K562 (cell line): ENCODE measurements around the gene MARS1. TPM values are rescaled to one million over a fixed set of nuclear protein-coding genes. Genes with fewer than 3 reads are reported as not detected.

Source experiments
- ATAC-seq: fragments of 200-7000 bp; cut with Tn5 transposase; 3 replicates; pipeline ENCODE4 v1.9.1; 2020; ENCODE audit warnings: moderate library complexity
- BruUV-seq: library from RNA; stranded (reverse); fragments of 400-500 nt; replicated peaks from 2 replicates; lab custom pipeline; 2021; lab: Mats Ljungman, UMichigan
- CTCF ChIA-PET: fragments of 300-600 bp; formaldehyde crosslinking; extraction: SDS; loops from one replicate; lab custom pipeline; 2021; ENCODE audit warnings: low intra/inter-chr PET ratio; lab: Yijun Ruan, JAX
- POLR2A ChIA-PET: fragments of 300-600, 350-650 bp; sonication (Branson Sonifier 250); formaldehyde crosslinking; extraction: SDS; loops from one replicate; lab custom pipeline; 2021; ENCODE audit warnings: antibody characterized with exemption, inconsistent platforms; lab: Yijun Ruan, JAX
- DNase-seq, 4 experiments: peaks; one replicate each; pipeline versions ENCODE4 v3.0.0 to v3.0.0-alpha.2; 2011 to 2018; ENCODE audit warnings: low spot score in 3 of 4, mixed read lengths in 3 of 4; ENCODE audit errors: extremely low read depth in 1 of 4
- FAIRE-seq: peaks from 2 replicates; lab custom pipeline; 2011; peaks lifted over from hg19 to GRCh38; lab: Jason Lieb, UNC
- H2AFZ ChIP-seq: 2 replicates; pipeline ENCODE4 v1.6.0; 2011; ENCODE audit warnings: low read depth, low read length, control low read depth, inconsistent platforms
- H3K27ac ChIP-seq: fragments of 200-600 bp; 3 replicates; pipeline ENCODE4 v1.8.0; 2011; ENCODE audit warnings: low read depth, mild to moderate bottlenecking, control low read depth, inconsistent platforms, low read length, moderate library complexity, mixed read lengths; ENCODE audit errors: extremely low read depth
- H3K27me3 ChIP-seq, 2 experiments: fragments of 300-600 bp in 1 of 2; 2 replicates in 1 of 2; 3 replicates in 1 of 2; pipeline versions ENCODE4 v1.6.0 to v1.8.0; 2011; ENCODE audit warnings: inconsistent platforms in 2 of 2, low read length in 2 of 2, mild to moderate bottlenecking in 1 of 2, mixed read lengths in 1 of 2, moderate library complexity in 1 of 2; ENCODE audit not compliant: control insufficient read depth in 2 of 2, insufficient read depth in 2 of 2
- H3K36me3 ChIP-seq: fragments of 300-600 bp; 3 replicates; pipeline ENCODE4 v1.8.0; 2011; ENCODE audit warnings: mild to moderate bottlenecking, low read length, inconsistent platforms; ENCODE audit not compliant: control insufficient read depth, insufficient read depth
- H3K4me1 ChIP-seq, 2 experiments: fragments of 200-600 bp in 1 of 2; replicated peaks in 1 of 2; 2 replicates in 1 of 2; 3 replicates in 1 of 2; pipeline versions ENCODE4 v1.5.1 to v1.8.0; 2011; ENCODE audit warnings: inconsistent platforms in 2 of 2, low read length in 2 of 2, mild to moderate bottlenecking in 1 of 2, mixed read lengths in 1 of 2, moderate library complexity in 1 of 2; ENCODE audit not compliant: control insufficient read depth in 2 of 2, insufficient read depth in 2 of 2
- H3K4me2 ChIP-seq: 2 replicates; pipeline ENCODE4 v1.6.1; 2011; ENCODE audit warnings: low read length, control low read depth, inconsistent platforms, mixed read lengths; ENCODE audit not compliant: insufficient read depth
- H3K4me3 ChIP-seq: fragments of 200-600 bp; sonication (generic), shearing (Covaris generic); 2 replicates; pipeline ENCODE4 v1.5.1; 2016; ENCODE audit warnings: control low read depth, inconsistent platforms
- H3K79me2 ChIP-seq: fragments of 200-600 bp; 3 replicates; pipeline ENCODE4 v1.8.0; 2011; ENCODE audit warnings: low read length, inconsistent platforms; ENCODE audit not compliant: control insufficient read depth, insufficient read depth
- H3K9ac ChIP-seq, 2 experiments: 2 replicates each; pipeline versions ENCODE4 v1.6.0 to v1.6.1; 2011; ENCODE audit warnings: low read depth in 2 of 2, low read length in 2 of 2, control low read depth in 1 of 2, inconsistent platforms in 1 of 2, mild to moderate bottlenecking in 1 of 2, mixed read lengths in 1 of 2; ENCODE audit not compliant: insufficient read depth in 1 of 2
- H3K9me1 ChIP-seq: one replicate; pipeline ENCODE4 v1.6.0; 2011; ENCODE audit warnings: inconsistent platforms, mild to moderate bottlenecking, low read length, moderate library complexity; ENCODE audit not compliant: control insufficient read depth, insufficient read depth
- H3K9me3 ChIP-seq: replicated peaks from 2 replicates; pipeline ENCODE4 v1.5.1; 2011; ENCODE audit warnings: low read depth, low read length, inconsistent platforms; ENCODE audit not compliant: control insufficient read depth, insufficient read depth
- H4K20me1 ChIP-seq: replicated peaks from 2 replicates; pipeline ENCODE4 v1.6.1; 2011; ENCODE audit warnings: low read length, inconsistent platforms, mixed read lengths; ENCODE audit not compliant: control insufficient read depth, insufficient read depth
- BRD9 ChIP-seq: fragments of 450-650 bp; IDR thresholded peaks from 2 replicates; pipeline ENCODE4 v1.6.1; 2018; ENCODE audit warnings: low read depth; ENCODE audit not compliant: partially characterized antibody
- DDX20 ChIP-seq: fragments of 450-650 bp; IDR thresholded peaks from 2 replicates; pipeline ENCODE4 v1.6.1; 2016; ENCODE audit warnings: missing genetic modification characterization, low read depth, mild to moderate bottlenecking, missing compliant biosample characterization, moderate library complexity
- EP300 ChIP-seq: IDR thresholded peaks from 2 replicates; pipeline ENCODE4 v1.6.1; 2012; ENCODE audit warnings: low read length, improper control_type of control experiment
- FOXK1 ChIP-seq: sonication (generic); formaldehyde crosslinking; IDR thresholded peaks from 2 replicates; pipeline ENCODE4 v1.8.0; 2022; ENCODE audit warnings: missing genetic modification reagents, mild to moderate bottlenecking, borderline replicate concordance
- GMEB1 ChIP-seq: fragments of 250-450 bp; sonication (Bioruptor Pico); IDR thresholded peaks from 2 replicates; pipeline ENCODE4 v1.4.0; 2020; ENCODE audit warnings: mild to moderate bottlenecking
- HCFC1 ChIP-seq: IDR thresholded peaks from 2 replicates; pipeline ENCODE4 v1.6.1; 2012; ENCODE audit warnings: low read depth, low read length, improper control_type of control experiment
- HMG20A ChIP-seq: fragments of 450-650 bp; formaldehyde crosslinking; conservative IDR thresholded peaks from 2 replicates; pipeline ENCODE4 v1.4.0; 2020; ENCODE audit warnings: mild to moderate bottlenecking, mixed read lengths
- KLF1 ChIP-seq: fragments of 450-650 bp; IDR thresholded peaks from 2 replicates; pipeline ENCODE4 v1.6.1; 2016; ENCODE audit warnings: missing genetic modification characterization, missing compliant biosample characterization
- MTF1 ChIP-seq: fragments of 250-450 bp; sonication (Bioruptor Pico); IDR thresholded peaks from 2 replicates; pipeline ENCODE4 v1.9.0; 2021; ENCODE audit warnings: moderate library complexity, mild to moderate bottlenecking, inconsistent platforms, borderline replicate concordance
- POLR2AphosphoS2 ChIP-seq: IDR thresholded peaks from 2 replicates; pipeline ENCODE4 v1.6.1; 2012; ENCODE audit warnings: low read length, improper control_type of control experiment
- SMARCE1 ChIP-seq: fragments of 450-650 bp; IDR thresholded peaks from 2 replicates; pipeline ENCODE4 v1.7.1; 2016; ENCODE audit warnings: mild to moderate bottlenecking
- SRSF7 ChIP-seq: fragments of 200-400 bp; formaldehyde crosslinking; optimal IDR thresholded peaks from 2 replicates; pipeline ENCODE3; 2017; ENCODE audit warnings: mild to moderate bottlenecking, low read depth, low read length
- TAF7 ChIP-seq: fragments of 450-650 bp; IDR thresholded peaks from 2 replicates; pipeline ENCODE4 v1.6.1; 2016; ENCODE audit warnings: missing genetic modification characterization, missing compliant biosample characterization
- TCF7L2 ChIP-seq: fragments of 150-350 bp; IDR thresholded peaks from 2 replicates; pipeline ENCODE4 v1.6.1; 2016; ENCODE audit warnings: low read depth, mild to moderate bottlenecking, low read length, moderate library complexity
- THAP12 ChIP-seq: fragments of 250-450 bp; sonication (Bioruptor Pico); IDR thresholded peaks from 2 replicates; pipeline ENCODE4 v1.9.0; 2021; ENCODE audit warnings: mild to moderate bottlenecking, inconsistent platforms
- XRCC5 ChIP-seq: fragments of 200-400 bp; formaldehyde crosslinking; IDR thresholded peaks from 2 replicates; pipeline ENCODE4 v1.6.1; 2017; ENCODE audit warnings: low read depth, mild to moderate bottlenecking, low read length
- ZNF174 ChIP-seq: fragments of 250-450 bp; sonication (Bioruptor Pico); IDR thresholded peaks from 2 replicates; pipeline ENCODE4 v1.4.0; 2020; ENCODE audit warnings: mild to moderate bottlenecking
- ZNF76 ChIP-seq: fragments of 250-450 bp; sonication (Bioruptor Pico); IDR thresholded peaks from 2 replicates; pipeline ENCODE4 v1.4.0; 2020; ENCODE audit warnings: mild to moderate bottlenecking, moderate library complexity, borderline replicate concordance
- WGBS: fragments of 100-300 bp; shearing (Covaris generic); methylation state at CpG from one replicate; pipeline ENCODE4 v1.1.6; 2016; ENCODE audit warnings: low coverage, mixed read lengths; ENCODE audit not compliant: insufficient coverage; ENCODE audit errors: missing lambda C conversion rate; 5-methylcytosine and 5-hydroxymethylcytosine counted together
- in situ Hi-C: fragments of 300-500 bp; cut with MboI; formaldehyde crosslinking; loops from 4 replicates; pipeline ENCODE4 v1.15.0; 2018; ENCODE audit warnings: inconsistent platforms, mixed read lengths
- intact Hi-C: fragments of 100-400 bp; cut with micrococcal nuclease; formaldehyde crosslinking; loops from 2 replicates; pipeline ENCODE4 v1.14.2; 2022
- polyA plus RNA-seq, 8 experiments: library from polyadenylated mRNA; depleted of rRNA in 4 of 8; stranded (reverse) in 5 of 8; unstranded in 3 of 8; fragments of >200 nt; fragmentation: Nextera tagmentation in 2 of 8; fragmentation: Illumina TruSeq in 1 of 8; extraction: Ambion mirVana in 2 of 8; extraction: Trizol in 1 of 8; gene quantifications; 2 replicates each; pipeline versions ENCODE4 v1.2.1 to v1.2.3, GENCODE V29; 2011 to 2014; ENCODE audit warnings: inconsistent platforms in 1 of 8, missing spikeins in 1 of 8
- total RNA-seq, 7 experiments: library from RNA; depleted of rRNA in 6 of 7; stranded (reverse); fragments of >200 nt in 6 of 7; fragmentation: Illumina TruSeq in 2 of 7; extraction: Trizol in 2 of 7; gene quantifications; 2 replicates each; pipeline versions ENCODE4 v1.2.1 to v1.2.3, GENCODE V29; 2011 to 2021; ENCODE audit warnings: low replicate concordance in 1 of 7

The MARS1 gene
- total and polyA plus RNA-seq, 9 of the 15 experiments (the other 6 are each of a cell fraction or from before 2014, with no cell fraction given): 117 to 382 (median 220) TPM

GRCh38 chr12:57522011-57522886 lies 34.4 kb downstream of the MARS1 start, which contains the start of gene MBD6:
MBD6 (plus strand) TSS chr12:57522824; CDS start chr12:57524304, 1,480 bp downstream.
- ChIA-PET CTCF (interaction anchor here (0.7 kb wide), 1 partner anchor 11 kb away, joined by 3 read pairs; no protein-coding TSS in a partner anchor), POLR2A (interaction anchor here (10.8 kb wide), 1 partner anchor 17 kb away, joined by 225 read pairs; no protein-coding TSS in a partner anchor)
- peaks cover 29% of the 10 kb centered on the region for H4K20me1 ChIP-seq
- H3K9ac ChIP-seq: peak within 1 kb of the TSS; percentile 94 to 97
- in situ Hi-C loops (no loop called here), intact Hi-C loops (loop anchor here (1.0 to 5.0 kb wide), 5 partner anchors 25 to 215 kb away; partner anchors contain the start of genes AGAP2, DCTN2 and MARS1)
- H3K79me2 ChIP-seq: peaks cover 58% of the 10 kb centered on the region
- WGBS: 0% methylated on average over 21 of the region's 57 CpGs
- H2AFZ ChIP-seq: peak within 1 kb of the TSS; percentile 93
- FAIRE-seq: peak; percentile 93
- peak in 2 of 4 experiments; percentile 95 to 96 for DNase-seq
- peak within 1 kb of the TSS; percentile 97 for H3K27ac ChIP-seq
- ATAC-seq: peak; percentile 27
- H3K9me3 ChIP-seq: no peaks in the 10 kb centered on the region
- H3K4me2 ChIP-seq: peak within 1 kb of the TSS; percentile 91
- no TSS peak for BruUV-seq
- H3K9me1 ChIP-seq: peaks cover 2% of the 10 kb centered on the region
- peak within 1 kb of the TSS; percentile 77 for H3K4me3 ChIP-seq
- no peaks in the 10 kb centered on the region for H3K27me3 ChIP-seq
- H3K36me3 ChIP-seq: peaks cover 60% of the 10 kb centered on the region
- peaks cover 43 to 47% of the 10 kb centered on the region in 2 experiments for H3K4me1 ChIP-seq
- TF ChIP-seq ZNF76 (CRISPR knock-in tag) (no peak; the same call in 1 of the 2 replicates), TCF7L2 (0 out of 2 replicates have a peak, but pooled peaks have one; percentile 60), DDX20 (tag) (peak; percentile 66), BRD9 (peak; percentile 75), SMARCE1 (peak; percentile 55; the same call in 1 of the 2 replicates), KLF1 (tag) (peak; percentile 77; the same call in 1 of the 2 replicates), HMG20A (CRISPR knock-in tag) (no peak), EP300 (peak; percentile 44; the same call in 1 of the 2 replicates), GMEB1 (0 out of 2 replicates have a peak, but pooled peaks have one; percentile 43), MTF1 (CRISPR knock-in tag) (no peak), HCFC1 (peak; percentile 8; the same call in 1 of the 2 replicates), XRCC5 (peak; percentile 12; the same call in 1 of the 2 replicates), TAF7 (tag) (peak; percentile 30; the same call in 1 of the 2 replicates), FOXK1 (CRISPR knock-in tag) (peak; percentile 75; the same call in 1 of the 2 replicates), SRSF7 (no peak), POLR2AphosphoS2 (no peak; the same call in 1 of the 2 replicates), THAP12 (CRISPR knock-in tag) (peak; percentile 80), ZNF174 (CRISPR knock-in tag) (no peak)
